Measurements from ENCODE around the gene GALNT9. TPM values are rescaled to one million over a fixed set of nuclear protein-coding genes. Genes with fewer than 3 reads are reported as not detected.

Gene GALNT9
- total and polyA plus RNA-seq, 10 donors: 0.20 to 2.4 (median 0.84) TPM

- WGBS, 5 donors: 64 to 82% (median 81%) methylated on average over 20 to 35 of the region's 35 CpGs
Measured at GRCh38 chr12:132175496-132176384, 153.6 kb downstream of the GALNT9 start.

GRCh38 chr12:132174839-132175490 lies 154.4 kb downstream of the GALNT9 start:
- TF ChIP-seq CTCF (IDR thresholded peaks at IDR 0.05 in 8 of 11, conservative IDR thresholded peaks at IDR 0.05 in 3 of 11) (no peak), POLR2AphosphoS5 (IDR thresholded peaks at IDR 0.05) (no peak), POLR2A (IDR thresholded peaks at IDR 0.05) (no peak)
- WGBS, 5 donors: 75 to 83% (median 80%) methylated on average over 18 to 25 of the region's 25 CpGs
- Histone ChIP-seq H3K4me3 (no peak overlapping the region), H3K36me3 (no peaks in the 10 kb centered on the region), H3K27ac (no peak overlapping the region), H3K27me3 (replicated peaks in 1 of 7) (peaks cover 0 to 95% (median 49%) of the 10 kb centered on the region in 7 donors), H3K4me1 (peaks cover 0 to 30% (median 8%) of the 10 kb centered on the region in 6 donors), H3K9me3 (no peaks in the 10 kb centered on the region)
- intact Hi-C loops (cut with DNase I; ENCODE audit: low total_unique reads): no loop called here
- peak; percentile 52 for DNase-seq

More at GRCh38 chr12:132175496-132176384, 153.6 kb downstream of the GALNT9 start:
- Histone ChIP-seq H3K4me1 (peaks cover 0 to 30% (median 8%) of the 10 kb centered on the region in 6 donors), H3K9me3 (no peaks in the 10 kb centered on the region), H3K4me3 (no peak overlapping the region), H3K27me3 (replicated peaks in 1 of 7) (peaks cover 0 to 87% (median 43%) of the 10 kb centered on the region in 7 donors), H3K27ac (peak overlapping the region in 7 of 8 donors; percentile 9 to 69 (median 54)), H3K36me3 (no peaks in the 10 kb centered on the region)
- DNase-seq: peak; percentile 72
- no peak for TF ChIP-seq CTCF (IDR thresholded peaks at IDR 0.05 in 8 of 11, conservative IDR thresholded peaks at IDR 0.05 in 3 of 11)
- no peak for TF ChIP-seq POLR2AphosphoS5 (IDR thresholded peaks at IDR 0.05)
- TF ChIP-seq POLR2A (IDR thresholded peaks at IDR 0.05): no peak
- intact Hi-C loops (cut with DNase I; ENCODE audit: low total_unique reads): no loop called here

GRCh38 chr12:132174015-132174838 lies 155.2 kb downstream of the GALNT9 start:
- WGBS, 5 donors: 78 to 86% (median 81%) methylated on average over 19 to 30 of the region's 30 CpGs

More at GRCh38 chr12:132174015-132174838, 155.2 kb downstream of the GALNT9 start:
- Histone ChIP-seq H3K9me3 (no peaks in the 10 kb centered on the region), H3K27me3 (replicated peaks in 1 of 7) (peaks cover 0 to 95% (median 50%) of the 10 kb centered on the region in 7 donors), H3K4me1 (peaks cover 0 to 30% (median 8%) of the 10 kb centered on the region in 6 donors), H3K4me3 (no peak overlapping the region), H3K36me3 (no peaks in the 10 kb centered on the region), H3K27ac (no peak overlapping the region)
- TF ChIP-seq CTCF (IDR thresholded peaks at IDR 0.05 in 8 of 11, conservative IDR thresholded peaks at IDR 0.05 in 3 of 11) (no peak), POLR2A (IDR thresholded peaks at IDR 0.05) (no peak), POLR2AphosphoS5 (IDR thresholded peaks at IDR 0.05) (no peak)
- DNase-seq: peak; percentile 65
- intact Hi-C loops (cut with DNase I; ENCODE audit: low total_unique reads): no loop called here
